DND-41 (cell line): ENCODE data around the gene FOXP1.

Experiments
- CTCF ChIP-seq: IDR thresholded peaks from 2 replicates; pipeline ENCODE4 v1.5.1; 2012; ENCODE audit warnings: borderline replicate concordance, low read length, moderate library complexity, mild to moderate bottlenecking; ENCODE audit not compliant: poor library complexity, severe bottlenecking; ENCODE audit errors: extremely low read depth
- EZH2 ChIP-seq: IDR thresholded peaks from 3 replicates; pipeline ENCODE4 v1.6.1; 2012; ENCODE audit warnings: borderline replicate concordance, low read depth, mild to moderate bottlenecking, moderate library complexity, low read length, inconsistent platforms; ENCODE audit not compliant: severe bottlenecking

DNA sequence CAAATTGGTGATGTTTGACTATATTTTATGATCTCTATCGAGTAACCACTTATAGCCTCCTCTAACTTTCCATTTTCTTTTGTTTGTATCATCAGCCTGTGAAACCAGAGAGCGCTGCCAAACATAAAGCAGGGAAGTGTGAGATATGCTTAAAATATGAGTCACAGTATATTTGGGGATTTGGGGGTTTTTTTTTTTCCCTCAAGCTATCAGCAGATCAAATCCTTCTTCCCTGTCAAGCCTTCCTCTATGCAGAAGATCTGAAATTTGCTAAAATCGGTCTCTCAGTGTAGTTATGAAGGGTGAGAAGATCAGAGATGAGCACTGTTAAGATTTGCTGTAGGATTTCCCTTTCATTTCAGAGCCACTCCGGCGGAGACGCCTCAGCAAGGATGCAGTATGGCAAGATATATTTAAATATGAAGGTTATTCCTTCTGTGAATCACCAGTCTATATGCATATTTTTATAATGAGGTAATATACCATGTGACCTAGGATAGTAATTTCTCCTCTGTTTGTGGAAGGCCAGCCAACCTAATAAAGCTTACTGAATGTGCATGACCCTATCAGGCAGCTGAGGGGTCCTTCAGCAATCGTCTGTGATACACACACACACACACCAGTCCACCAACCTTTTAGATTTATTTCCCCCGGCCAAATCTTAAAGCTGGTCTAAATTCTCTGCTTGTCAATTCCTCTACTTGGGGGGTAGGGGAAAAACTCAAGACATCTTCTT, 474.1 kb downstream of the FOXP1 start:
- no peak for TF ChIP-seq CTCF
- no peak for TF ChIP-seq EZH2
